IMR-90 (cell line): ENCODE measurements around the gene C1orf159. TPM values are rescaled to one million over a fixed set of nuclear protein-coding genes. Genes with fewer than 3 reads are reported as not detected.
"Not testable (repeated sequence)": the region's sequence is repeated elsewhere in the genome, so short reads cannot be mapped to it uniquely, and the experiment has no call there.

Source experiments
- ATAC-seq: fragments of 200-7000 bp; cut with Tn5 transposase; 2 replicates; pipeline ENCODE4 v1.9.1; 2020; ENCODE audit warnings: low read depth, mild to moderate bottlenecking, moderate library complexity
- BruUV-seq: library from RNA; stranded (reverse); fragments of 400-500 nt; replicated peaks from 2 replicates; lab custom pipeline; 2021; lab: Mats Ljungman, UMichigan
- CTCF ChIA-PET: fragments of 300-600 bp; formaldehyde crosslinking; extraction: SDS; loops from one replicate; lab custom pipeline; 2021; ENCODE audit warnings: antibody characterized with exemption; lab: Yijun Ruan, JAX
- POLR2A ChIA-PET: fragments of 300-600 bp; sonication (Branson Sonifier 250); formaldehyde crosslinking; loops from one replicate; lab custom pipeline; 2022; ENCODE audit warnings: antibody characterized with exemption; ENCODE audit not compliant: unreplicated experiment; lab: Charles Lee
- DNase-seq: peaks from one replicate; pipeline ENCODE4 v3.0.0; 2013
- H2AFZ ChIP-seq: replicated peaks from 2 replicates; pipeline ENCODE3; 2013; ENCODE audit warnings: low read length, mild to moderate bottlenecking; ENCODE audit not compliant: poor library complexity
- H2AK5ac ChIP-seq: 2 replicates; pipeline ENCODE4 v1.6.1; 2013; ENCODE audit warnings: low read depth, low read length, inconsistent platforms
- H2AK9ac ChIP-seq: replicated peaks from 2 replicates; pipeline ENCODE3; 2013; ENCODE audit warnings: mild to moderate bottlenecking, low read depth, low read length, moderate library complexity; ENCODE audit not compliant: poor library complexity
- H2BK120ac ChIP-seq: 2 replicates; pipeline ENCODE4 v1.6.1; 2013; ENCODE audit warnings: low read depth, low read length, inconsistent platforms
- H2BK15ac ChIP-seq: 3 replicates; pipeline ENCODE4 v1.6.1; 2013; ENCODE audit warnings: low read depth, low read length, inconsistent platforms
- H2BK20ac ChIP-seq: 2 replicates; pipeline ENCODE4 v1.6.1; 2013; ENCODE audit warnings: low read depth, mild to moderate bottlenecking, inconsistent platforms, low read length, moderate library complexity
- H2BK5ac ChIP-seq: 2 replicates; pipeline ENCODE4 v1.6.1; 2013; ENCODE audit warnings: mild to moderate bottlenecking, low read depth, low read length, inconsistent platforms; ENCODE audit not compliant: poor library complexity, severe bottlenecking
- H3K14ac ChIP-seq: replicated peaks from 2 replicates; pipeline ENCODE4 v1.6.1; 2013; ENCODE audit warnings: low read depth, low read length, inconsistent platforms
- H3K18ac ChIP-seq: 2 replicates; pipeline ENCODE4 v1.6.1; 2013; ENCODE audit warnings: low read depth, low read length, control low read depth
- H3K23ac ChIP-seq: 2 replicates; pipeline ENCODE4 v1.6.1; 2013; ENCODE audit warnings: low read depth, low read length, inconsistent platforms
- H3K27ac ChIP-seq: 2 replicates; pipeline ENCODE4 v1.5.1; 2013; ENCODE audit warnings: mild to moderate bottlenecking, control low read depth, low read length; ENCODE audit not compliant: insufficient read depth
- H3K27me3 ChIP-seq: 2 replicates; pipeline ENCODE4 v1.6.1; 2013; ENCODE audit warnings: low read length; ENCODE audit not compliant: control insufficient read depth, insufficient read depth
- H3K36me3 ChIP-seq: 2 replicates; pipeline ENCODE4 v1.6.1; 2013; ENCODE audit warnings: low read length, mixed read lengths; ENCODE audit not compliant: control insufficient read depth, insufficient read depth
- H3K4ac ChIP-seq: 2 replicates; pipeline ENCODE4 v1.6.1; 2013; ENCODE audit warnings: low read depth, low read length, inconsistent platforms
- H3K4me1 ChIP-seq: 2 replicates; pipeline ENCODE4 v1.6.1; 2013; ENCODE audit warnings: low read length, mixed read lengths; ENCODE audit not compliant: control insufficient read depth, insufficient read depth
- H3K4me2 ChIP-seq: 2 replicates; pipeline ENCODE4 v1.6.1; 2013; ENCODE audit warnings: low read depth, mild to moderate bottlenecking, control low read depth, low read length, moderate library complexity
- H3K4me3 ChIP-seq: 2 replicates; pipeline ENCODE4 v1.5.1; 2013; ENCODE audit warnings: low read depth, mild to moderate bottlenecking, control low read depth, low read length, moderate library complexity; ENCODE audit not compliant: insufficient read depth
- H3K56ac ChIP-seq: 2 replicates; pipeline ENCODE4 v1.6.1; 2013; ENCODE audit warnings: low read length, inconsistent platforms; ENCODE audit not compliant: insufficient read depth; ENCODE audit errors: extremely low read depth
- H3K79me1 ChIP-seq, 2 experiments: 2 replicates each; pipeline ENCODE4 v1.6.1; 2013; ENCODE audit warnings: low read length in 2 of 2, inconsistent platforms in 1 of 2, low read depth in 1 of 2
- H3K9ac ChIP-seq: 2 replicates; pipeline ENCODE4 v1.6.1; 2013; ENCODE audit warnings: low read depth, low read length, control low read depth
- H3K9me1 ChIP-seq: 2 replicates; pipeline ENCODE4 v1.6.1; 2013; ENCODE audit warnings: low read length, inconsistent platforms; ENCODE audit not compliant: insufficient read depth
- H3K9me3 ChIP-seq: 2 replicates; pipeline ENCODE4 v1.6.1; 2013; ENCODE audit warnings: low read length; ENCODE audit not compliant: control insufficient read depth, insufficient read depth
- H4K20me1 ChIP-seq: 2 replicates; pipeline ENCODE4 v1.6.1; 2013; ENCODE audit warnings: low read length, inconsistent platforms; ENCODE audit not compliant: insufficient read depth
- H4K5ac ChIP-seq: 2 replicates; pipeline ENCODE4 v1.6.1; 2013; ENCODE audit warnings: mild to moderate bottlenecking, low read depth, low read length, control low read depth
- H4K8ac ChIP-seq, 2 experiments: 2 replicates each; pipeline ENCODE4 v1.6.1; 2013; ENCODE audit warnings: low read depth in 2 of 2, low read length in 2 of 2, control low read depth in 1 of 2, inconsistent platforms in 1 of 2
- H4K91ac ChIP-seq: 2 replicates; pipeline ENCODE4 v1.6.1; 2013; ENCODE audit warnings: low read depth, low read length, inconsistent platforms; ENCODE audit not compliant: insufficient read depth
- WGBS, 2 experiments: methylation state at CpG; one replicate each; pipeline versions ENCODE4 v1.1.5 to v1.1.7; 2013; ENCODE audit warnings: missing lambda C conversion rate in 2 of 2; ENCODE audit not compliant: insufficient read length in 1 of 2; ENCODE audit errors: extremely low coverage in 2 of 2; 5-methylcytosine and 5-hydroxymethylcytosine counted together
- dilution Hi-C: fragments of 300-500 bp; cut with HindIII; formaldehyde crosslinking; loops from one replicate; pipeline ENCODE4 v1.14.3; 2018; ENCODE audit warnings: low sequenced_read_pairs; ENCODE audit not compliant: unreplicated experiment
- in situ Hi-C: fragments of 300-500 bp; cut with MboI; formaldehyde crosslinking; loops from 3 replicates; pipeline ENCODE4 v1.14.3; 2019; ENCODE audit warnings: low sequenced_read_pairs, inconsistent platforms, mixed read lengths
- intact Hi-C: fragments of 100-400 bp; cut with micrococcal nuclease; formaldehyde crosslinking; loops from 2 replicates; pipeline ENCODE4 v1.10.0; 2022
- polyA plus RNA-seq, 3 experiments: library from polyadenylated mRNA; depleted of rRNA; stranded (reverse); fragments of >200 nt; gene quantifications; 2 replicates each; pipeline ENCODE4 v1.2.3, GENCODE V29; 2012; ENCODE audit warnings: low replicate concordance in 1 of 3
- total RNA-seq: library from RNA; depleted of rRNA; stranded (reverse); fragments of >200 nt; gene quantifications from 2 replicates; pipeline ENCODE4 v1.2.3, GENCODE V29; 2012

The C1orf159 gene
- total and polyA plus RNA-seq, 2 of the 4 experiments (the other 2 are of a cell fraction) = 2.9 to 12.6 TPM

- H4K20me1 ChIP-seq, H2BK120ac ChIP-seq, H3K4me1 ChIP-seq, intact Hi-C loops, H3K4me2 ChIP-seq, H3K36me3 ChIP-seq, DNase-seq, H3K56ac ChIP-seq, H2BK20ac ChIP-seq, H4K8ac ChIP-seq, H4K5ac ChIP-seq, H2AK9ac ChIP-seq, in situ Hi-C loops, H3K4ac ChIP-seq, H3K9me3 ChIP-seq, H3K27ac ChIP-seq, H3K14ac ChIP-seq, H3K9ac ChIP-seq, BruUV-seq, H3K23ac ChIP-seq, H3K9me1 ChIP-seq, ATAC-seq, dilution Hi-C loops, H2BK15ac ChIP-seq, H2AK5ac ChIP-seq, H3K18ac ChIP-seq, POLR2A ChIA-PET, CTCF ChIA-PET, H2BK5ac ChIP-seq, H3K79me1 ChIP-seq, H2AFZ ChIP-seq, H4K91ac ChIP-seq, H3K4me3 ChIP-seq, H3K27me3 ChIP-seq: not testable (repeated sequence)
- 78% methylated on average over 9 of the region's 13 CpGs; no CpG with 5 or more reads in 1 of the 2 experiments for WGBS, 2 experiments
Measured at GRCh38 chr1:1152431-1152830, 36.5 kb upstream of the C1orf159 start.
